H9 (cell line): Measurements from ENCODE around the gene C6orf47. TPM values are rescaled to one million over a fixed set of nuclear protein-coding genes. Genes with fewer than 3 reads are reported as not detected.

Source experiments
- DNase-seq: peaks from one replicate; pipeline ENCODE4 v3.0.0-alpha.2; 2017
- H2AFZ ChIP-seq: one replicate; pipeline ENCODE4 v1.6.1; 2013; ENCODE audit warnings: mild to moderate bottlenecking, low read length, control low read depth, moderate library complexity
- H2AK5ac ChIP-seq: 2 replicates; pipeline ENCODE4 v1.6.1; 2013; ENCODE audit warnings: low read length, control low read depth, mixed read lengths; ENCODE audit not compliant: insufficient read length
- H2BK120ac ChIP-seq: one replicate; pipeline ENCODE4 v1.6.1; 2013; ENCODE audit warnings: low read depth, mild to moderate bottlenecking, low read length, control low read depth, inconsistent platforms; ENCODE audit not compliant: poor library complexity, severe bottlenecking
- H2BK12ac ChIP-seq: 2 replicates; pipeline ENCODE4 v1.6.1; 2013; ENCODE audit warnings: low read length, control low read depth, mixed read lengths, low read depth; ENCODE audit not compliant: insufficient read length
- H2BK15ac ChIP-seq: 2 replicates; pipeline ENCODE4 v1.6.1; 2013; ENCODE audit warnings: low read depth, low read length, control low read depth
- H2BK20ac ChIP-seq: one replicate; pipeline ENCODE4 v1.6.1; 2013; ENCODE audit warnings: low read depth, mild to moderate bottlenecking, low read length, control low read depth, inconsistent platforms; ENCODE audit not compliant: poor library complexity, severe bottlenecking
- H2BK5ac ChIP-seq: 2 replicates; pipeline ENCODE4 v1.6.1; 2013; ENCODE audit warnings: low read length, control low read depth, mixed read lengths; ENCODE audit not compliant: insufficient read length
- H3K14ac ChIP-seq: 2 replicates; pipeline ENCODE4 v1.6.1; 2013; ENCODE audit warnings: low read length, control low read depth; ENCODE audit not compliant: insufficient read depth
- H3K18ac ChIP-seq: 2 replicates; pipeline ENCODE4 v1.6.1; 2013; ENCODE audit warnings: low read depth, mild to moderate bottlenecking, mixed read lengths, low read length, control low read depth; ENCODE audit not compliant: insufficient read length
- H3K23ac ChIP-seq: 2 replicates; pipeline ENCODE4 v1.6.1; 2013; ENCODE audit warnings: low read length, control low read depth, mixed read lengths, low read depth; ENCODE audit not compliant: insufficient read length
- H3K23me2 ChIP-seq: 2 replicates; pipeline ENCODE4 v1.6.1; 2013; ENCODE audit warnings: low read depth, mild to moderate bottlenecking, mixed read lengths, low read length, control low read depth; ENCODE audit not compliant: insufficient read length, poor library complexity, severe bottlenecking
- H3K27ac ChIP-seq: 2 replicates; pipeline ENCODE4 v1.5.1; 2013; ENCODE audit warnings: low read length, control low read depth, mixed read lengths, low read depth; ENCODE audit not compliant: insufficient read length
- H3K27me3 ChIP-seq: 2 replicates; pipeline ENCODE4 v1.6.1; 2013; ENCODE audit warnings: low read length, control low read depth, inconsistent platforms; ENCODE audit not compliant: insufficient read depth
- H3K4ac ChIP-seq: 2 replicates; pipeline ENCODE4 v1.6.1; 2013; ENCODE audit warnings: low read depth, mild to moderate bottlenecking, control low read depth, inconsistent platforms, low read length, moderate library complexity
- H3K4me1 ChIP-seq: 2 replicates; pipeline ENCODE4 v1.6.1; 2013; ENCODE audit warnings: low read length, control low read depth, inconsistent platforms; ENCODE audit not compliant: insufficient read depth
- H3K4me2 ChIP-seq: 2 replicates; pipeline ENCODE4 v1.6.1; 2013; ENCODE audit warnings: low read length, control low read depth, mixed read lengths; ENCODE audit not compliant: insufficient read length, insufficient read depth
- H3K56ac ChIP-seq: 2 replicates; pipeline ENCODE4 v1.6.1; 2013; ENCODE audit warnings: low read depth, mild to moderate bottlenecking, mixed read lengths, low read length, control low read depth; ENCODE audit not compliant: insufficient read length
- H3K79me1 ChIP-seq: 2 replicates; pipeline ENCODE4 v1.6.1; 2013; ENCODE audit warnings: low read depth, mild to moderate bottlenecking, moderate library complexity, low read length, control low read depth, inconsistent platforms; ENCODE audit not compliant: insufficient read depth, poor library complexity, severe bottlenecking
- H3K79me2 ChIP-seq: 2 replicates; pipeline ENCODE4 v1.6.1; 2013; ENCODE audit warnings: low read length, control low read depth, inconsistent platforms; ENCODE audit not compliant: insufficient read depth
- H3K9ac ChIP-seq: 2 replicates; pipeline ENCODE4 v1.6.1; 2013; ENCODE audit warnings: low read length, control low read depth, mixed read lengths; ENCODE audit not compliant: insufficient read length; ENCODE audit errors: extremely low read depth
- H3K9me3 ChIP-seq: one replicate; pipeline ENCODE4 v1.6.1; 2013; ENCODE audit warnings: low read depth, low read length, inconsistent platforms; ENCODE audit not compliant: control insufficient read depth
- H3T11ph ChIP-seq: one replicate; pipeline ENCODE4 v1.6.1; 2013; ENCODE audit warnings: mild to moderate bottlenecking, low read length, control low read depth, inconsistent platforms
- H4K20me1 ChIP-seq: one replicate; pipeline ENCODE4 v1.6.1; 2013; ENCODE audit not compliant: control insufficient read depth, insufficient read length, insufficient read depth
- H4K5ac ChIP-seq: 2 replicates; pipeline ENCODE4 v1.6.1; 2013; ENCODE audit warnings: low read depth, mild to moderate bottlenecking, mixed read lengths, low read length, control low read depth; ENCODE audit not compliant: insufficient read length
- H4K8ac ChIP-seq: replicated peaks from 2 replicates; pipeline ENCODE4 v1.6.1; 2013; ENCODE audit warnings: low read length, control low read depth, mixed read lengths, low read depth; ENCODE audit not compliant: insufficient read length
- H4K91ac ChIP-seq: 2 replicates; pipeline ENCODE4 v1.6.1; 2013; ENCODE audit warnings: low read depth, mild to moderate bottlenecking, moderate library complexity, mixed read lengths, low read length, control low read depth; ENCODE audit not compliant: insufficient read length
- H3K27ac Mint-ChIP-seq, 3 experiments: 2 replicates in 2 of 3; 3 replicates in 1 of 3; pipeline ENCODE4 v1.8.0; 2020 to 2021; ENCODE audit warnings: mixed read lengths in 3 of 3, mild to moderate bottlenecking in 1 of 3, moderate library complexity in 1 of 3
- H3K27me3 Mint-ChIP-seq: 2 replicates; pipeline ENCODE4 v1.8.0; 2021; ENCODE audit warnings: low read depth, mild to moderate bottlenecking, moderate library complexity, mixed read lengths
- H3K36me3 Mint-ChIP-seq, 3 experiments: 2 replicates in 2 of 3; 3 replicates in 1 of 3; pipeline ENCODE4 v1.8.0; 2020 to 2021; ENCODE audit warnings: low read depth in 3 of 3, mixed read lengths in 3 of 3; ENCODE audit not compliant: insufficient read depth in 1 of 3
- H3K4me1 Mint-ChIP-seq, 2 experiments: 2 replicates each; pipeline ENCODE4 v1.8.0; 2020; ENCODE audit warnings: mixed read lengths in 2 of 2
- H3K4me3 Mint-ChIP-seq, 2 experiments: 2 replicates in 1 of 2; 3 replicates in 1 of 2; pipeline ENCODE4 v1.8.0; 2020 to 2021; ENCODE audit warnings: mild to moderate bottlenecking in 2 of 2, mixed read lengths in 2 of 2, moderate library complexity in 1 of 2
- H3K9me3 Mint-ChIP-seq, 2 experiments: 2 replicates in 1 of 2; 3 replicates in 1 of 2; pipeline ENCODE4 v1.8.0; 2020; ENCODE audit warnings: mild to moderate bottlenecking in 2 of 2, mixed read lengths in 2 of 2, moderate library complexity in 1 of 2
- WGBS: extraction: QIAGEN DNeasy Blood & Tissue Kit; methylation state at CpG from one replicate; pipeline ENCODE4 v1.1.7; 2013; ENCODE audit warnings: missing lambda C conversion rate, low lambda C conversion rate, mixed read lengths; ENCODE audit not compliant: insufficient read length; ENCODE audit errors: extremely low coverage; 5-methylcytosine and 5-hydroxymethylcytosine counted together
- total RNA-seq: library from RNA; stranded (reverse); gene quantifications from 2 replicates; pipeline ENCODE4 v1.2.1, GENCODE V29; 2021
- TF ChIP-seq, protein P1 (sequence below): fragments of 200-600 bp; sonication (generic); conservative IDR thresholded peaks from 3 replicates; pipeline ENCODE4 v1.8.0; 2021; ENCODE audit warnings: antibody characterized with exemption, mild to moderate bottlenecking

Gene C6orf47
- total RNA-seq, 1 experiment from 2014 or later, result 19.0 TPM

DNA sequence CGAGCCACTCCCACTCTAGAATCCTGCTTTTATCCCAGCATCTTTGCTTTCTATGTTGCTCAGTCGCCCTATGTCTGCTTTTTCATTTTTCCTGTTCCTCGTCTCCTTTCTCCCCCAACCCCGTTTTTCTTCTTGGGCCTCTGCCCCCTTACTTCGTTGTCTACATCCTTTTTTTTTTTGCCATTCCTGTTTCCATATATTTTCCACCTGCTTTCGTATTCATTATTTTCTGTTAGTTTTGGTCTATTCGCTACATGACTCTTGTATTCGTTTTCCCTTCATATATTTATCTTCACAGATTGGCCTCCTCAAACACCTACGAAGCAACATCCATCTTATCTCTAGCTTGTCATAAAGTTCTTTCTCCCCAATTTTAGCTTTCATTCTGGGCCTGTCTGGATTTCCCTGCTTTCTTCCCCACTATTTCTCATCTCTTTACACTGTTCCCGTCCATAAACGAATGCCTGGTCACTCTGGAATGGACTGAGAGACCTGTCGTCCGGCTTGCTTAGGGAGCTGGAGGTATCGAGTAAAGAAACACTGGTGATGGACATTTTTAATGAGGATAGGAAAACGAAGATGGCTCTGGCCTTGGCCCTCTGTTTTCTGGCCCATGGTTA is 39.1 kb downstream of the C6orf47 start:
- peak overlapping the region; percentile 92 for H3K18ac ChIP-seq
- H2BK12ac ChIP-seq, result no peak overlapping the region
- H4K91ac ChIP-seq, result no peak overlapping the region
- no peak overlapping the region for H3K23ac ChIP-seq
- WGBS, result no CpG with 5 or more reads among the region's 15 CpGs
- peaks cover 14 to 20% of the 10 kb centered on the region in 2 experiments for H3K4me1 Mint-ChIP-seq
- peak overlapping the region; percentile 85 for H3K27ac ChIP-seq
- H2BK15ac ChIP-seq, result no peak overlapping the region
- no peak overlapping the region for H4K5ac ChIP-seq
- peak overlapping the region; percentile 93 to 98 for H3K4me3 Mint-ChIP-seq
- H2AK5ac ChIP-seq, result no peak overlapping the region
- H3K23me2 ChIP-seq, result peaks cover 8% of the 10 kb centered on the region
- peaks cover 2% of the 10 kb centered on the region for H3K79me1 ChIP-seq
- H3K9ac ChIP-seq, result peak overlapping the region; percentile 91
- H3K4me2 ChIP-seq, result peak overlapping the region; percentile 92
- no peak for DNase-seq
- no peak overlapping the region for H3T11ph ChIP-seq
- no peak overlapping the region for H2BK5ac ChIP-seq
- H3K4me1 ChIP-seq, result peaks cover 3% of the 10 kb centered on the region; the same call in 1 of the 2 replicates
- H4K8ac ChIP-seq, result no peak overlapping the region
- H3K14ac ChIP-seq, result peak overlapping the region; percentile 98; the same call in 1 of the 2 replicates
- H3K56ac ChIP-seq, result no peak overlapping the region
- no peaks in the 10 kb centered on the region; a peak in 1 of 5 replicates for H3K9me3 Mint-ChIP-seq
- H3K9me3 ChIP-seq, result no peaks in the 10 kb centered on the region
- peak overlapping the region; percentile 94 to 99 (median 98) for H3K27ac Mint-ChIP-seq
- no peaks in the 10 kb centered on the region for H3K27me3 ChIP-seq
- no peaks in the 10 kb centered on the region for H3K27me3 Mint-ChIP-seq
- H3K79me2 ChIP-seq, result peaks cover 20% of the 10 kb centered on the region
- H2AFZ ChIP-seq, result no peak overlapping the region
- H2BK120ac ChIP-seq, result peak overlapping the region; percentile 27
- H4K20me1 ChIP-seq, result no peaks in the 10 kb centered on the region
- no peak overlapping the region for H2BK20ac ChIP-seq
- H3K36me3 Mint-ChIP-seq, result peaks cover 49 to 54% (median 54%) of the 10 kb centered on the region in 3 experiments
- TF ChIP-seq, protein P1, sequence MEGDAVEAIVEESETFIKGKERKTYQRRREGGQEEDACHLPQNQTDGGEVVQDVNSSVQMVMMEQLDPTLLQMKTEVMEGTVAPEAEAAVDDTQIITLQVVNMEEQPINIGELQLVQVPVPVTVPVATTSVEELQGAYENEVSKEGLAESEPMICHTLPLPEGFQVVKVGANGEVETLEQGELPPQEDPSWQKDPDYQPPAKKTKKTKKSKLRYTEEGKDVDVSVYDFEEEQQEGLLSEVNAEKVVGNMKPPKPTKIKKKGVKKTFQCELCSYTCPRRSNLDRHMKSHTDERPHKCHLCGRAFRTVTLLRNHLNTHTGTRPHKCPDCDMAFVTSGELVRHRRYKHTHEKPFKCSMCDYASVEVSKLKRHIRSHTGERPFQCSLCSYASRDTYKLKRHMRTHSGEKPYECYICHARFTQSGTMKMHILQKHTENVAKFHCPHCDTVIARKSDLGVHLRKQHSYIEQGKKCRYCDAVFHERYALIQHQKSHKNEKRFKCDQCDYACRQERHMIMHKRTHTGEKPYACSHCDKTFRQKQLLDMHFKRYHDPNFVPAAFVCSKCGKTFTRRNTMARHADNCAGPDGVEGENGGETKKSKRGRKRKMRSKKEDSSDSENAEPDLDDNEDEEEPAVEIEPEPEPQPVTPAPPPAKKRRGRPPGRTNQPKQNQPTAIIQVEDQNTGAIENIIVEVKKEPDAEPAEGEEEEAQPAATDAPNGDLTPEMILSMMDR, result no peak
- H3K4ac ChIP-seq, result no peak overlapping the region; the same call in 1 of the 2 replicates
